ENCODE measurements around the gene KIN.
A peak's percentile ranks its signal among the peaks of the same experiment; 100 is the strongest.

KIN gene

GRCh38 chr10:7826971-7827370 lies 39.2 kb upstream of the KIN start:
- peak; percentile 26 for TF ChIP-seq CTCF (IDR thresholded peaks at IDR 0.05; ENCODE audit: low read depth, low read length, missing control alignments)
- in situ Hi-C loops (cut with HindIII; ENCODE audit: low sequenced_read_pairs), result no loop called here
- H3K4me3 ChIP-seq (ENCODE audit: low read depth, low read length), result no peak overlapping the region
- DNase-seq (ENCODE audit: low read depth), result no peak

GRCh38 chr10:7824251-7824650 lies 36.5 kb upstream of the KIN start:
- in situ Hi-C loops (cut with HindIII; ENCODE audit: low sequenced_read_pairs), result no loop called here
- TF ChIP-seq CTCF (IDR thresholded peaks at IDR 0.05; ENCODE audit: low read depth, low read length, missing control alignments), result no peak
- DNase-seq (ENCODE audit: low read depth), result no peak
- no peak overlapping the region for H3K4me3 ChIP-seq (ENCODE audit: low read depth, low read length)

- TF ChIP-seq CTCF (IDR thresholded peaks at IDR 0.05; ENCODE audit: low read depth, low read length, missing control alignments), result peak; percentile 69
- peak; percentile 16 for DNase-seq (ENCODE audit: low read depth)
- in situ Hi-C loops (cut with HindIII; ENCODE audit: low sequenced_read_pairs), result no loop called here
Observed at GRCh38 chr10:7819121-7819460, 31.3 kb upstream of the KIN start.

GRCh38 chr10:7818295-7819120 lies 30.7 kb upstream of the KIN start, which contains the start of gene TAF3:
Gene TAF3, plus strand, starts transcription at chr10:7818505. Its CDS starts 205 bp downstream, at chr10:7818710.
- peak; percentile 59 for DNase-seq (ENCODE audit: low read depth)
- H3K4me3 ChIP-seq (ENCODE audit: low read depth, low read length), result peak within 1 kb of the TSS; percentile 79
- in situ Hi-C loops (cut with HindIII; ENCODE audit: low sequenced_read_pairs), result no loop called here
- no peak for TF ChIP-seq CTCF (IDR thresholded peaks at IDR 0.05; ENCODE audit: low read depth, low read length, missing control alignments)

More at GRCh38 chr10:7819121-7819460, 31.3 kb upstream of the KIN start:
- peak overlapping the region; percentile 79 for H3K4me3 ChIP-seq (ENCODE audit: low read depth, low read length)

- no peak for TF ChIP-seq CTCF (IDR thresholded peaks at IDR 0.05; ENCODE audit: low read depth, low read length, missing control alignments)
- in situ Hi-C loops (cut with HindIII; ENCODE audit: low sequenced_read_pairs), result no loop called here
- H3K4me3 ChIP-seq (ENCODE audit: low read depth, low read length), result peak overlapping the region; percentile 79
- no peak for DNase-seq (ENCODE audit: low read depth)
Observed at GRCh38 chr10:7817984-7818294, 30.1 kb upstream of the KIN start.

- TF ChIP-seq CTCF (IDR thresholded peaks at IDR 0.05; ENCODE audit: low read depth, low read length, missing control alignments), result no peak
- in situ Hi-C loops (cut with HindIII; ENCODE audit: low sequenced_read_pairs), result no loop called here
- H3K4me3 ChIP-seq (ENCODE audit: low read depth, low read length), result peak overlapping the region; percentile 79
Observed at GRCh38 chr10:7817576-7817975, 29.8 kb upstream of the KIN start.

More at GRCh38 chr10:7817576-7817975, 29.8 kb upstream of the KIN start:
- no peak for DNase-seq (ENCODE audit: low read depth)

All from astrocyte of the cerebellum (primary cell).